Raji (cell line): ENCODE measurements around the gene ITIH6.

Experiments used
- POLR2A ChIP-seq: IDR thresholded peaks from 2 replicates; pipeline ENCODE4 v1.6.1; 2011; ENCODE audit warnings: low read depth, low read length, control low read depth; ENCODE audit not compliant: insufficient read depth

The ITIH6 gene

GRCh38 chrX:54747733-54748393 is 50.2 kb downstream of the ITIH6 start:
- no peak for TF ChIP-seq POLR2A

- no peak for TF ChIP-seq POLR2A
Observed at GRCh38 chrX:54746928-54747327, 51.1 kb downstream of the ITIH6 start.

GRCh38 chrX:54745676-54746075 is 52.4 kb downstream of the ITIH6 start:
- TF ChIP-seq POLR2A = no peak

GRCh38 chrX:54721424-54721823 is 76.6 kb downstream of the ITIH6 start:
- TF ChIP-seq POLR2A = no peak

- no peak for TF ChIP-seq POLR2A
Observed at GRCh38 chrX:54715621-54716020, 82.4 kb downstream of the ITIH6 start.

GRCh38 chrX:54714424-54714823 is 83.6 kb downstream of the ITIH6 start:
- TF ChIP-seq POLR2A = no peak

GRCh38 chrX:54711735-54712134 is 86.3 kb downstream of the ITIH6 start:
- no peak for TF ChIP-seq POLR2A

- TF ChIP-seq POLR2A = no peak
Observed at GRCh38 chrX:54710920-54711319, 87.1 kb downstream of the ITIH6 start.

GRCh38 chrX:54708404-54708803 is 89.7 kb downstream of the ITIH6 start:
- TF ChIP-seq POLR2A = no peak
